Measurements from ENCODE around the gene ENDOU. TPM values are rescaled to one million over a fixed set of nuclear protein-coding genes. Genes with fewer than 3 reads are reported as not detected.
A peak's percentile ranks its signal among the peaks of the same experiment; 100 is the strongest.

The ENDOU gene
- total and polyA plus RNA-seq, 5 experiments from 2014 or later, result not detected

- DNase-seq, result peak; percentile 51 to 86 (median 60)
- no peaks in the 10 kb centered on the region for H3K27me3 Mint-ChIP-seq
- no peaks in the 10 kb centered on the region for H3K36me3 Mint-ChIP-seq
- H3K9me3 Mint-ChIP-seq, result no peaks in the 10 kb centered on the region
- peak; percentile 68 to 81 for ATAC-seq
- H3K4me3 Mint-ChIP-seq, result peak overlapping the region in 1 of 10 donors; percentile 46
- peak overlapping the region in 7 of 10 donors; percentile 3 to 88 (median 44) for H3K27ac Mint-ChIP-seq
- peaks cover 18 to 30% (median 27%) of the 10 kb centered on the region in 4 donors for H3K4me1 Mint-ChIP-seq
- POLR2A ChIA-PET, result interaction anchor here (0.7 to 1.8 kb wide), 8 partner anchors 9 to 57 kb away, joined by 3 to 10 read pairs (median 5); no protein-coding TSS in a partner anchor
Observed at GRCh38 chr12:47767216-47767724, 42.0 kb upstream of the ENDOU start.

- H3K27me3 Mint-ChIP-seq, result no peaks in the 10 kb centered on the region
- H3K9me3 Mint-ChIP-seq, result no peaks in the 10 kb centered on the region
- no peaks in the 10 kb centered on the region for H3K36me3 Mint-ChIP-seq
- H3K4me1 Mint-ChIP-seq, result peaks cover 18 to 30% (median 26%) of the 10 kb centered on the region in 4 donors
- H3K27ac Mint-ChIP-seq, result peak overlapping the region in 8 of 10 donors; percentile 8 to 88 (median 58)
- DNase-seq, result peak in 7 of 10 donors; percentile 13 to 43 (median 27)
- POLR2A ChIA-PET, result interaction anchor here (0.6 to 1.8 kb wide), 10 partner anchors 9 to 71 kb away, joined by 3 to 10 read pairs (median 5); partner anchors contain the start of gene HDAC7
- peak; percentile 71 to 77 for ATAC-seq
- H3K4me3 Mint-ChIP-seq, result peak overlapping the region in 8 of 10 donors; percentile 39 to 67 (median 46)
Observed at GRCh38 chr12:47766502-47767215, 41.4 kb upstream of the ENDOU start.

- no peak for ATAC-seq
- Mint-ChIP-seq H3K27ac (peak overlapping the region in 4 of 10 donors; percentile 9 to 22 (median 16)), H3K4me1 (peaks cover 18 to 36% (median 33%) of the 10 kb centered on the region in 4 donors), H3K4me3 (no peak overlapping the region), H3K36me3 (no peaks in the 10 kb centered on the region), H3K9me3 (no peaks in the 10 kb centered on the region), H3K27me3 (no peaks in the 10 kb centered on the region)
- POLR2A ChIA-PET, result no interaction called here
- no peak for DNase-seq
Observed at GRCh38 chr12:47763481-47764346, 38.4 kb upstream of the ENDOU start.

GRCh38 chr12:47762850-47763465 lies 37.7 kb upstream of the ENDOU start:
- ATAC-seq, result no peak

GRCh38 chr12:47758834-47759690 lies 33.8 kb upstream of the ENDOU start, which contains the start of gene RAPGEF3:
Gene RAPGEF3 (minus strand): TSS chr12:47758880. CDS start chr12:47758556, 324 bp downstream.
- Mint-ChIP-seq H3K4me3 (peak within 1 kb of the TSS; percentile 71 to 83 (median 80)), H3K36me3 (no peaks in the 10 kb centered on the region), H3K27me3 (no peaks in the 10 kb centered on the region), H3K4me1 (peaks cover 9 to 48% (median 33%) of the 10 kb centered on the region in 4 donors), H3K9me3 (no peaks in the 10 kb centered on the region), H3K27ac (peak within 1 kb of the TSS in 7 of 10 donors; percentile 1 to 73 (median 12))
- POLR2A ChIA-PET, result interaction anchor here (1.0 to 4.2 kb wide), 3 partner anchors 11 to 17 kb away, joined by 3 to 22 read pairs (median 5); partner anchors contain the start of gene SLC48A1
- ATAC-seq, result peak; percentile 77 to 89
- DNase-seq, result peak; percentile 24 to 74 (median 56)

More at GRCh38 chr12:47762850-47763465, 37.7 kb upstream of the ENDOU start:
- H3K27me3 Mint-ChIP-seq, result no peaks in the 10 kb centered on the region
- H3K4me1 Mint-ChIP-seq, result peaks cover 21 to 41% (median 39%) of the 10 kb centered on the region in 4 donors
- no peaks in the 10 kb centered on the region for H3K36me3 Mint-ChIP-seq
- peak overlapping the region in 1 of 10 donors; percentile 22 for H3K27ac Mint-ChIP-seq
- no peaks in the 10 kb centered on the region for H3K9me3 Mint-ChIP-seq
- no peak for DNase-seq
- POLR2A ChIA-PET, result no interaction called here
- H3K4me3 Mint-ChIP-seq, result no peak overlapping the region

- Mint-ChIP-seq H3K4me3 (peak overlapping the region; percentile 66 to 83 (median 75)), H3K36me3 (no peaks in the 10 kb centered on the region), H3K27me3 (no peaks in the 10 kb centered on the region), H3K4me1 (peaks cover 9 to 46% (median 33%) of the 10 kb centered on the region in 4 donors), H3K27ac (peak overlapping the region in 2 of 10 donors; percentile 64 to 73), H3K9me3 (no peaks in the 10 kb centered on the region)
- POLR2A ChIA-PET, result interaction anchor here (1.0 to 4.2 kb wide), 4 partner anchors 11 to 54 kb away, joined by 3 to 22 read pairs (median 4); partner anchors contain the start of gene SLC48A1
- DNase-seq (no peak), ATAC-seq (no peak)
Observed at GRCh38 chr12:47758584-47758833, 33.2 kb upstream of the ENDOU start.

GRCh38 chr12:47757840-47758583 lies 32.7 kb upstream of the ENDOU start:
- peaks cover 8 to 48% (median 33%) of the 10 kb centered on the region in 4 donors for H3K4me1 Mint-ChIP-seq
- ATAC-seq (peak in 1 of 2 donors; percentile 26), DNase-seq (no peak)
- peak overlapping the region; percentile 66 to 83 (median 75) for H3K4me3 Mint-ChIP-seq
- POLR2A ChIA-PET, result interaction anchor here (0.6 to 4.2 kb wide), 7 partner anchors 10 to 60 kb away, joined by 3 to 22 read pairs (median 4); partner anchors contain the start of gene SLC48A1
- no peaks in the 10 kb centered on the region for H3K9me3 Mint-ChIP-seq
- no peaks in the 10 kb centered on the region for H3K36me3 Mint-ChIP-seq
- no peaks in the 10 kb centered on the region for H3K27me3 Mint-ChIP-seq
- peak overlapping the region in 6 of 10 donors; percentile 1 to 73 (median 30) for H3K27ac Mint-ChIP-seq

- Mint-ChIP-seq H3K27me3 (no peaks in the 10 kb centered on the region), H3K4me3 (peak overlapping the region in 8 of 10 donors; percentile 16 to 82 (median 25)), H3K36me3 (no peaks in the 10 kb centered on the region), H3K9me3 (no peaks in the 10 kb centered on the region), H3K4me1 (peaks cover 8 to 48% (median 33%) of the 10 kb centered on the region in 4 donors), H3K27ac (peak overlapping the region in 6 of 10 donors; percentile 48 to 87 (median 58))
- DNase-seq (no peak), ATAC-seq (peak in 1 of 2 donors; percentile 27)
- POLR2A ChIA-PET, result interaction anchor here (0.6 to 4.2 kb wide), 5 partner anchors 13 to 61 kb away, joined by 3 to 22 read pairs (median 4); partner anchors contain the start of gene SLC48A1
Observed at GRCh38 chr12:47757364-47757839, 32.1 kb upstream of the ENDOU start.

- no peaks in the 10 kb centered on the region for H3K9me3 Mint-ChIP-seq
- ATAC-seq (no peak), DNase-seq (no peak)
- peak overlapping the region in 3 of 10 donors; percentile 51 to 62 (median 51) for H3K27ac Mint-ChIP-seq
- H3K4me3 Mint-ChIP-seq, result peak overlapping the region in 1 of 10 donors; percentile 24
- peaks cover 8 to 48% (median 32%) of the 10 kb centered on the region in 4 donors for H3K4me1 Mint-ChIP-seq
- no peaks in the 10 kb centered on the region for H3K27me3 Mint-ChIP-seq
- POLR2A ChIA-PET, result interaction anchor here (0.7 to 3.2 kb wide), 2 partner anchors 14 to 99 kb away, joined by 3 to 13 read pairs; no protein-coding TSS in a partner anchor
- no peaks in the 10 kb centered on the region for H3K36me3 Mint-ChIP-seq
Observed at GRCh38 chr12:47755655-47756562, 30.6 kb upstream of the ENDOU start.
